Measurements from ENCODE around the gene GRID1.
A peak's percentile ranks its signal among the peaks of the same experiment; 100 is the strongest.

The GRID1 gene

GRCh38 chr10:85976267-85976793, 390.3 kb downstream of the GRID1 start:
- Histone ChIP-seq H3K9ac (ENCODE audit: low read length) (no peak overlapping the region), H3F3A (ENCODE audit: insufficient read depth, low read length) (no peaks in the 10 kb centered on the region), H3K9me3 (ENCODE audit: low read length) (no peaks in the 10 kb centered on the region), H3K79me2 (ENCODE audit: insufficient read depth, low read length) (no peaks in the 10 kb centered on the region), H4K20me1 (ENCODE audit: insufficient read depth, low read length) (no peaks in the 10 kb centered on the region), H3K4me1 (ENCODE audit: insufficient read depth, low read length, severe bottlenecking) (no peaks in the 10 kb centered on the region), H3K36me3 (ENCODE audit: insufficient read depth, low read length) (no peaks in the 10 kb centered on the region), H3K4me3 (ENCODE audit: low read depth, low read length, poor library complexity, severe bottlenecking) (no peak overlapping the region), H3K9me2 (ENCODE audit: low read depth, low read length) (no peaks in the 10 kb centered on the region), H3K4me2 (ENCODE audit: low read length) (no peak overlapping the region), H3K27ac (ENCODE audit: low read depth, low read length, poor library complexity, severe bottlenecking) (no peak overlapping the region), H3K27me3 (ENCODE audit: insufficient read depth, low read length) (no peaks in the 10 kb centered on the region), H2AFZ (ENCODE audit: low read length) (no peak overlapping the region)
- TF ChIP-seq CTCF (IDR thresholded peaks at IDR 0.05; ENCODE audit: low read length) (peak; percentile 33; the same call in 1 of the 2 replicates), EZH2 (IDR thresholded peaks at IDR 0.05; ENCODE audit: borderline replicate concordance, low read length) (no peak)

- Histone ChIP-seq H3K4me2 (ENCODE audit: low read length) (no peak overlapping the region), H3K4me3 (ENCODE audit: low read depth, low read length, poor library complexity, severe bottlenecking) (no peak overlapping the region), H3K9me2 (ENCODE audit: low read depth, low read length) (no peaks in the 10 kb centered on the region), H3K27me3 (ENCODE audit: insufficient read depth, low read length) (no peaks in the 10 kb centered on the region), H3K79me2 (ENCODE audit: insufficient read depth, low read length) (no peaks in the 10 kb centered on the region), H3K9me3 (ENCODE audit: low read length) (no peaks in the 10 kb centered on the region), H3K4me1 (ENCODE audit: insufficient read depth, low read length, severe bottlenecking) (no peaks in the 10 kb centered on the region), H3K27ac (ENCODE audit: low read depth, low read length, poor library complexity, severe bottlenecking) (no peak overlapping the region), H2AFZ (ENCODE audit: low read length) (no peak overlapping the region), H3K36me3 (ENCODE audit: insufficient read depth, low read length) (no peaks in the 10 kb centered on the region), H3K9ac (ENCODE audit: low read length) (no peak overlapping the region), H4K20me1 (ENCODE audit: insufficient read depth, low read length) (no peaks in the 10 kb centered on the region), H3F3A (ENCODE audit: insufficient read depth, low read length) (no peaks in the 10 kb centered on the region)
- TF ChIP-seq CTCF (IDR thresholded peaks at IDR 0.05; ENCODE audit: low read length) (no peak), EZH2 (IDR thresholded peaks at IDR 0.05; ENCODE audit: borderline replicate concordance, low read length) (no peak)
Measured at GRCh38 chr10:85971494-85971893, 395.1 kb downstream of the GRID1 start.

- H3K9me2 ChIP-seq (ENCODE audit: low read depth, low read length), result no peaks in the 10 kb centered on the region
Measured at GRCh38 chr10:85967594-85967993, 399.0 kb downstream of the GRID1 start.

More at GRCh38 chr10:85967594-85967993, 399.0 kb downstream of the GRID1 start:
- Histone ChIP-seq H3K4me2 (ENCODE audit: low read length) (no peak overlapping the region), H3K27me3 (ENCODE audit: insufficient read depth, low read length) (peaks cover 4% of the 10 kb centered on the region; the same call in 1 of the 2 replicates), H3K4me1 (ENCODE audit: insufficient read depth, low read length, severe bottlenecking) (no peaks in the 10 kb centered on the region), H3F3A (ENCODE audit: insufficient read depth, low read length) (no peaks in the 10 kb centered on the region), H3K79me2 (ENCODE audit: insufficient read depth, low read length) (no peaks in the 10 kb centered on the region), H3K9me3 (ENCODE audit: low read length) (no peaks in the 10 kb centered on the region), H3K36me3 (ENCODE audit: insufficient read depth, low read length) (no peaks in the 10 kb centered on the region), H3K9ac (ENCODE audit: low read length) (no peak overlapping the region), H2AFZ (ENCODE audit: low read length) (no peak overlapping the region), H3K4me3 (ENCODE audit: low read depth, low read length, poor library complexity, severe bottlenecking) (no peak overlapping the region), H3K27ac (ENCODE audit: low read depth, low read length, poor library complexity, severe bottlenecking) (no peak overlapping the region), H4K20me1 (ENCODE audit: insufficient read depth, low read length) (no peaks in the 10 kb centered on the region)
- TF ChIP-seq EZH2 (IDR thresholded peaks at IDR 0.05; ENCODE audit: borderline replicate concordance, low read length) (no peak), CTCF (IDR thresholded peaks at IDR 0.05; ENCODE audit: low read length) (no peak)
